Fibroblast of the aortic adventitia (primary cell): ENCODE results near the gene TIMM9. TPM values are rescaled to one million over a fixed set of nuclear protein-coding genes. Genes with fewer than 3 reads are reported as not detected.
"Not testable (repeated sequence)": the region's sequence is repeated elsewhere in the genome, so short reads cannot be mapped to it uniquely, and the experiment has no call there.

Experiments
- DNase-seq: peaks from one replicate; pipeline ENCODE4 v3.0.0-alpha.2; 2010; ENCODE audit warnings: low read depth
- H3K4me3 ChIP-seq: 2 replicates; pipeline ENCODE4 v1.5.1; 2011; ENCODE audit warnings: low read depth, mild to moderate bottlenecking, control low read depth, low read length, moderate library complexity
- total RNA-seq: library from RNA; depleted of rRNA; stranded (reverse); fragments of >200 nt; gene quantifications from 2 replicates; pipeline ENCODE4 v1.2.3, GENCODE V29; 2012; ENCODE audit warnings: low replicate concordance
- TF ChIP-seq, protein P1 (sequence below): IDR thresholded peaks from 2 replicates; pipeline ENCODE4 v1.5.1; 2011; ENCODE audit warnings: mild to moderate bottlenecking, low read length, control low read depth, inconsistent platforms; ENCODE audit not compliant: insufficient read depth

The TIMM9 gene
- total RNA-seq, 1 donor = 44.4 TPM

DNA sequence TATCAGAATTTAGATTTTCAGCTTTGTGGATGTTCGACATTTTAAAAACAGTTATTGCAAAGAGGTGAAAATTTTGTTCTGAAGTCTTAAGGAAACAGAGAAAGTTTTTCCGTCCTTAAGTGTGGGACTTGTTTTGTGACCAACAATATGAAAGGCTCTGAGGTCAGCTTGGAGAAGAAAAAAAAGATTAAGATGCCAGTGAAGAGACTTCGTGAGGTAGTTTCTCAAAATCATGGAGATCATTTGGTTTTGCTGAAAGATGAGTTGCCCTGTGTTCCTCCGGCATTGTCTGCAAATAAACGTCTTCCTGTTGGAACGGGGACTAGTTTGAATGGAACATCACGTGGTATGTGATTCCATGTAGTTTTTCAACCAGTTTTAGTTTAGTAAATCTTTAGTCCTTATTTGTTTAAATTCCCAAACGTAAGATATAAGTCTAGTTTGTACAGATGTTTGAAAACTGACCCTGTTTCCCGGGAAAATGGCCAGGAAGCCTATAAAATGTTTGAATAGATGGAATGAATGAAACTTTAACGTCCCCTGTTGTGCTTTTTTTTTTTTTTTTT is 870 bp upstream of the TIMM9 start:
- TF ChIP-seq, protein P1, sequence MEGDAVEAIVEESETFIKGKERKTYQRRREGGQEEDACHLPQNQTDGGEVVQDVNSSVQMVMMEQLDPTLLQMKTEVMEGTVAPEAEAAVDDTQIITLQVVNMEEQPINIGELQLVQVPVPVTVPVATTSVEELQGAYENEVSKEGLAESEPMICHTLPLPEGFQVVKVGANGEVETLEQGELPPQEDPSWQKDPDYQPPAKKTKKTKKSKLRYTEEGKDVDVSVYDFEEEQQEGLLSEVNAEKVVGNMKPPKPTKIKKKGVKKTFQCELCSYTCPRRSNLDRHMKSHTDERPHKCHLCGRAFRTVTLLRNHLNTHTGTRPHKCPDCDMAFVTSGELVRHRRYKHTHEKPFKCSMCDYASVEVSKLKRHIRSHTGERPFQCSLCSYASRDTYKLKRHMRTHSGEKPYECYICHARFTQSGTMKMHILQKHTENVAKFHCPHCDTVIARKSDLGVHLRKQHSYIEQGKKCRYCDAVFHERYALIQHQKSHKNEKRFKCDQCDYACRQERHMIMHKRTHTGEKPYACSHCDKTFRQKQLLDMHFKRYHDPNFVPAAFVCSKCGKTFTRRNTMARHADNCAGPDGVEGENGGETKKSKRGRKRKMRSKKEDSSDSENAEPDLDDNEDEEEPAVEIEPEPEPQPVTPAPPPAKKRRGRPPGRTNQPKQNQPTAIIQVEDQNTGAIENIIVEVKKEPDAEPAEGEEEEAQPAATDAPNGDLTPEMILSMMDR = no peak
- peak overlapping the region; percentile 72 for H3K4me3 ChIP-seq
- peak; percentile 65 for DNase-seq

DNA sequence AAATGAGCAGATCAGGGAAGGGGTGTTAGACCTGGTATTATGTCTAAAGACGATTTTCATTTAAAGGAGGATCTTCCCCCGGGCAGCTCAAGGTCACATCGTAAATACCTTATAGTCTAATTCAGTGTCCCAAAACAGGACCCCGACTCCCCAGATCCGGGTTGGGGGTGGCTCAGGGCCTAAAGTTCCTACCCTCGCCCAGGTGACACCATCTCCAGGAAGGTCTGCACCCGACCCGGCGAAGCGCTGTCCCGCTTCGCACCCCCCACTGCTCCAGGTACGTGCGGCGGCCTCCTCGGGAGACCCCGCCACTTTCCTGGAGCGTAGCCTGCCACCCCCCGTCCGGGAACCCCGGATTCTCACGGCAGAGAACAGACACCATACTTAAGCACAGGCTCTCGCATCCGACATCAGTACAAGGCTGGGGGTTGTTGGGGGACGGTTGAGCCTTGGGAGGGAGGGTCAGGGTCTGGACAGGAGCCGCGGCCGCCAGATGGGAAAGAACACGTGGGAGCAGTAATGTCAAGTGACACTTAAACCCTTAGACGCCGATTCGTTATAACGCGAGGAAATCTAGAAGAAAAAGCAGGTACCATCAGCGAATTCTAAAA is 556 bp downstream of the TIMM9 start:
- TF ChIP-seq, protein P1 = no peak
- peak; percentile 15 for DNase-seq
- peak overlapping the region; percentile 96 for H3K4me3 ChIP-seq

GRCh38 chr14:58416934-58417333 is 10.4 kb downstream of the TIMM9 start:
- H3K4me3 ChIP-seq, DNase-seq: not testable (repeated sequence)

GRCh38 chr14:58415636-58416547 is 11.4 kb downstream of the TIMM9 start:
- TF ChIP-seq, protein P1 = no peak
- DNase-seq = no peak

GRCh38 chr14:58414845-58415244 is 12.5 kb downstream of the TIMM9 start:
- TF ChIP-seq, protein P1 = peak; percentile 4
- no peak overlapping the region for H3K4me3 ChIP-seq
- peak; percentile 30 for DNase-seq

More at GRCh38 chr14:58415636-58416547, 11.4 kb downstream of the TIMM9 start:
- no peak overlapping the region for H3K4me3 ChIP-seq

GRCh38 chr14:58408681-58409215 is 18.6 kb downstream of the TIMM9 start:
- no peak for DNase-seq
- TF ChIP-seq, protein P1 = no peak
- no peak overlapping the region for H3K4me3 ChIP-seq

- H3K4me3 ChIP-seq = no peak overlapping the region
- TF ChIP-seq, protein P1 = no peak
- no peak for DNase-seq
Measured at GRCh38 chr14:58401587-58401986, 25.7 kb downstream of the TIMM9 start.
